Measurements from ENCODE around the gene KPNA5.

The KPNA5 gene

DNA sequence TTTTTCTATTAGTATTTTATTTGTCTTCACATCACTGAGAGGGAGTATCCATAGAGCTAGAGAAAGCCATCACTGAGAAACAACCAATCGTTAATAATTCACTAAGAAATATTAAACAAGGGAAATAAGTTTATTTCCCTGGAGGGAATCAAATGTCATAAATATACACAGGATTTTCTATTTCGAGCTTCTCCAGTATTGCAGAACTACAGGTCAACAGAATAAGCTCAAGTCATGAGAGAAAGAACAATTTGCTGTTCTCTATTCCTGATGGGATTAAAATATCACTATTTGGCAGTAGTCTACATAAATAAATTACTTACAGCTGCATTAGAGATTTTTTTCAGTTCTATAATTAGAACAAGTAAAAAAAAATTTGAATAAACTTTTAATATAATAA lies 86.7 kb downstream of the KPNA5 start:
- no peak overlapping the region for H3K4me3 ChIP-seq (ENCODE audit: low read depth, low read length)
- DNase-seq (ENCODE audit: low read depth): no peak

- no peak for DNase-seq (ENCODE audit: low read depth)
These were observed 91.4 kb downstream of the KPNA5 start for GRCh38 chr6:116772450-116772849.

GRCh38 chr6:116773886-116774285 lies 92.9 kb downstream of the KPNA5 start:
- H3K4me3 ChIP-seq (ENCODE audit: low read depth, low read length): no peak overlapping the region
- no peak for DNase-seq (ENCODE audit: low read depth)

More at GRCh38 chr6:116772450-116772849, 91.4 kb downstream of the KPNA5 start:
- no peak overlapping the region for H3K4me3 ChIP-seq (ENCODE audit: low read depth, low read length)

DNA sequence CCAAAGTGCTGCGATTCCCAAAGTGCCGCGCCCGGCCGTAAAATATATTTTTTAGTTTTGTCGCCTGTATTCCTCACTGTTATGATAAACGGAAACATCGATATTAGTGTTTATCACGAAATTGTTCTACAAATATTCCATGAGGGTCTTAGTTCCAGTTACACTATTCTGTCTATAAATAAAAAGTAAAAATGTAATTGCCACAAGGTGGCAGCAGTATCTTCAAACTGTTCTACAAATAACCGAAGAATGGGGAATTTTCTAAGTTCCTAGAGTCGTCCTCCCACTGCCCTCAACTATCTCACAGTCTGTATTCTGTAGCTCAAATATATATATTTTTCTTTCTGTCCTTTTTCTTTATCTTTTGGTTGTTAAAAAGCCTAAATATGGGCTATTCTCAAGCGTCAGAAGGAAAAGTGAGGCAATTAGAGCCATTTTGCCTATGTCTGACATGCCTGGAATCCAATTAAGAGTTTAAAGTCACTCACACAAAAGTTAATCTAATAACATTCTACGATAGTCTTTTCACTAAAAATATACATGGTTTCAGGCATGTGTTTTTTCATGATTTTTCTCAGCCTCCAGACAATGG lies 98.7 kb downstream of the KPNA5 start:
- no peak overlapping the region for H3K4me3 ChIP-seq (ENCODE audit: low read depth, low read length)
- DNase-seq (ENCODE audit: low read depth): no peak

DNA sequence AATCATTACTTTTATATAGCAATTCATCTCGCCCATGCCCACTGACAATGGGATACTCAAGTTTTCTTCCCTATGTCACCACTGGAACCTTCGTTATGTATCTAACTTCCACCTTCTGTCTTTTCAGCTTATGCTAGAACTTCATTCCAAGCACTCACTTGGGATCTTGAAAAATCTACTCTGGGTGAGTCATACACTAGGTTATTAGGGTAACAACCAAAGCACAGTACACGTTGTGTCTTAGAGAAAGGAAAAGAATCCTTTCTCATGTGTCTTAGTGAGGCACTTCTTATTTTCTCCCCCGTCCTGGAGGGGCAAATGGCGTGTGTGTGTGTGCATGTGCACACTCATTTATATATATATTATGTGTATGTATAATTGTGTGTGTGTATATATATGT lies 102.8 kb downstream of the KPNA5 start:
- no peak for DNase-seq (ENCODE audit: low read depth)
- no peak overlapping the region for H3K4me3 ChIP-seq (ENCODE audit: low read depth, low read length)

Measured in skeletal muscle cell (primary cell).